Activated T-cell treated with anti-CD3 and anti-CD28 coated beads, Interleukin-2, amount 50 U/mL, for 4 hours (primary cell): Measurements from ENCODE around the gene NCF1. TPM values are rescaled to one million over a fixed set of nuclear protein-coding genes. Genes with fewer than 3 reads are reported as not detected.
"Not testable (repeated sequence)": the region's sequence is repeated elsewhere in the genome, so short reads cannot be mapped to it uniquely, and the experiment has no call there.

Experiments used
- ATAC-seq, 2 donors: fragments of 200-7000 bp; cut with Tn5 transposase; one replicate each; pipeline ENCODE4 v1.10.0; 2021
- DNase-seq: peaks from one replicate; pipeline ENCODE4 v3.0.0-alpha.2; 2020
- H3K27me3 Mint-ChIP-seq: one replicate; pipeline ENCODE4 v1.8.0; 2021; ENCODE audit warnings: low read depth, mixed read lengths
- H3K36me3 Mint-ChIP-seq: one replicate; pipeline ENCODE4 v1.8.0; 2022; ENCODE audit warnings: mixed read lengths; ENCODE audit not compliant: insufficient read depth
- H3K4me1 Mint-ChIP-seq: one replicate; pipeline ENCODE4 v1.8.0; 2021; ENCODE audit warnings: low read depth, mixed read lengths
- H3K4me3 Mint-ChIP-seq: one replicate; pipeline ENCODE4 v1.8.0; 2021; ENCODE audit warnings: mild to moderate bottlenecking, moderate library complexity, mixed read lengths
- H3K9me3 Mint-ChIP-seq: one replicate; pipeline ENCODE4 v1.8.0; 2021; ENCODE audit warnings: mixed read lengths
- total RNA-seq, 3 donors: library from RNA; stranded (reverse); gene quantifications; one replicate each; pipeline ENCODE4 v1.2.1, GENCODE V29; 2021

The NCF1 gene
- total RNA-seq, 3 donors from 2014 or later, result 0.63 to 1.1 TPM; not detected in 1

DNA sequence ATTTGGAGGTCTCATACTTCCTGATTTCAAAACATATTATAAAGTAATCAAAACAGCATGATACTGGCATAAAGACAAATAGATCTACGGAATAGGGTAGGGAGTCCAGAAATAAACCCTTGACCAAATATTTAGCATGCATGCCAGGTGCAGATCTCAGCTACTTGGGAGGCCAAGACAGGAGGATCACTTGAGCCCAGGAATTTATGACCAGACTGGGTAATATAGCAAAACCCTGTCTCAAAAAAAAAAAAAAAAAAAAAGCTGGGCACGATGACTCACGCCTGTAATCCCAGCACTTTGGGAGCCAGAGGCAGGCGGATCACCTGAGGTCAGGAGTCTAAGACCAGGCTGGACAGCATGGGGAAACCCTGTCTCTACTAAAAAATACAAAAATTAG is 56.1 kb downstream of the NCF1 start:
- not testable (repeated sequence) for H3K9me3 Mint-ChIP-seq, H3K36me3 Mint-ChIP-seq, H3K27me3 Mint-ChIP-seq, H3K4me3 Mint-ChIP-seq, ATAC-seq, H3K4me1 Mint-ChIP-seq, DNase-seq

DNA sequence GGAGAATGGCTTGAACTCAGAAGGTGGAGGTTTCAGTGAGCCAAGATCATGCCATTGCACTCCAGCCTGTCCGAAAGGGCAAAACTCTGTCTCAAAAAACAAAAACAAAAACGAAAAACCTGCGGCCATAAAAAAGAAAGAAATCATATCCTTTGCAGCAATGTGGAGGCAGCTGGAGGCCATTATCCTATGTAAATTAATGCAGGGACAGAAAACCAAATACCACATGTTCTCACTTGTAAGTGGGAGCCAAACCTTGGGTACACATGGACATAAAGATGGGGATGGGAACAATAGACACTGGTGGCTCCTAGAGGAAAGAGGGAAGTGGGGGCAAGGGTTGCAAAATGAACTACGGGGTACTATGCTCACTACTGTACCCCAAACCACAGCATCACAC is 56.6 kb downstream of the NCF1 start:
- not testable (repeated sequence) for DNase-seq, H3K36me3 Mint-ChIP-seq, H3K9me3 Mint-ChIP-seq, ATAC-seq, H3K4me3 Mint-ChIP-seq, H3K27me3 Mint-ChIP-seq, H3K4me1 Mint-ChIP-seq

Other genes starting within 250 kb of the NCF1 start
- gene GTF2I, start 116.3 kb upstream of the NCF1 start, total RNA-seq, result 100 to 1,000 TPM; 161 to 195 (median 181) TPM
- 1 to 10 TPM; 2.6 to 6.5 (median 4.4) TPM for gene GTF2IRD2, start 77.6 kb downstream of the NCF1 start, total RNA-seq
- 1 to 10 TPM; 1.7 to 2.5 (median 2.2) TPM for gene CASTOR2, start 190.7 kb downstream of the NCF1 start, total RNA-seq